Activated B cell treated with CpG ODN at 0.5 μM for 24 hours (primary cell): ENCODE data around the gene DCAF5. TPM values are rescaled to one million over a fixed set of nuclear protein-coding genes. Genes with fewer than 3 reads are reported as not detected.

ENCODE experiments used
- ATAC-seq: fragments of 200-7000 bp; cut with Tn5 transposase; one replicate; pipeline ENCODE4 v1.10.0; 2021; ENCODE audit warnings: low read depth, mild to moderate bottlenecking, moderate library complexity
- CTCF ChIA-PET: fragments of 350-600 bp; sonication (Branson Sonifier 250); formaldehyde crosslinking; loops from one replicate; lab custom pipeline; 2021; ENCODE audit warnings: antibody characterized with exemption; lab: Charles Lee
- POLR2A ChIA-PET: fragments of 350-600 bp; sonication (Branson Sonifier 250); formaldehyde crosslinking; loops from one replicate; lab custom pipeline; 2021; ENCODE audit warnings: antibody characterized with exemption; lab: Charles Lee
- DNase-seq: peaks from one replicate; pipeline ENCODE4 v3.0.0; 2022
- H3K27ac Mint-ChIP-seq: one replicate; pipeline ENCODE4 v1.8.0; 2020; ENCODE audit warnings: mixed read lengths
- H3K27me3 Mint-ChIP-seq: one replicate; pipeline ENCODE4 v1.8.0; 2021; ENCODE audit warnings: mixed read lengths
- H3K36me3 Mint-ChIP-seq: one replicate; pipeline ENCODE4 v1.8.0; 2021; ENCODE audit warnings: low read depth, mixed read lengths
- H3K4me1 Mint-ChIP-seq: one replicate; pipeline ENCODE4 v1.8.0; 2021; ENCODE audit warnings: mixed read lengths
- H3K4me3 Mint-ChIP-seq: one replicate; pipeline ENCODE4 v1.8.0; 2020; ENCODE audit warnings: mild to moderate bottlenecking, mixed read lengths
- H3K9me3 Mint-ChIP-seq: one replicate; pipeline ENCODE4 v1.8.0; 2020; ENCODE audit warnings: mixed read lengths
- intact Hi-C: fragments of 100-400 bp; cut with micrococcal nuclease; formaldehyde crosslinking; loops from one replicate; pipeline ENCODE4 v1.15.1; 2024
- total RNA-seq: library from RNA; stranded (reverse); gene quantifications from 2 replicates; pipeline ENCODE4 v1.2.3, GENCODE V29; 2022
- TF ChIP-seq, protein P1 (sequence below): fragments of 200-600 bp; IDR thresholded peaks from one replicate; pipeline ENCODE4 v1.8.0; 2022; ENCODE audit warnings: antibody characterized with exemption, mild to moderate bottlenecking

Gene DCAF5
- total RNA-seq, 1 donor from 2014 or later = 50.8 TPM

DNA sequence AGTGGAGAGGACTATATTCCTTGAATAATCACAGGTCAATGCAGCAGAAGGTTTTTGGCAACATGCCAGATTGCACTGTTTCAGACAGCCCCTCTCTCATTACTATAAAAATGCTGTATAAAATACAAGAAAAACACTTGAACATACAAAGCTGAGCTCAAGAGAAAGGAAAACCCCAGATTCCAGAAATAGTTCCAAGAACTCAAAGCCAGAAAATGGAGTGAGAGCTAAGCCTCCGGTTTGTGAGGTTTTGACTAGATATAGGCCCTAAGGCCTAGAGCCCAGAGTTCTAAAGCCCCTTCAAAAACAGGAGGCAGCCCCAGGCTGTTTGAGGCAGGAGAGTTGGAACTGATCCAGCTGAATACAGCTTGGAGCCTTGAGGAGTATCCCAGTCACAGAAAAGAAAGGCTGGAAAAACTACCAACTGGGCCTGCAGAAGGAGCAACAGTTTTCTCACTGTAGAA, 144.5 kb downstream of the DCAF5 start:
- Mint-ChIP-seq H3K27me3 (peaks cover 12% of the 10 kb centered on the region), H3K27ac (no peak overlapping the region), H3K9me3 (no peaks in the 10 kb centered on the region), H3K4me1 (no peaks in the 10 kb centered on the region), H3K36me3 (no peaks in the 10 kb centered on the region), H3K4me3 (no peak overlapping the region)
- TF ChIP-seq, protein P1, sequence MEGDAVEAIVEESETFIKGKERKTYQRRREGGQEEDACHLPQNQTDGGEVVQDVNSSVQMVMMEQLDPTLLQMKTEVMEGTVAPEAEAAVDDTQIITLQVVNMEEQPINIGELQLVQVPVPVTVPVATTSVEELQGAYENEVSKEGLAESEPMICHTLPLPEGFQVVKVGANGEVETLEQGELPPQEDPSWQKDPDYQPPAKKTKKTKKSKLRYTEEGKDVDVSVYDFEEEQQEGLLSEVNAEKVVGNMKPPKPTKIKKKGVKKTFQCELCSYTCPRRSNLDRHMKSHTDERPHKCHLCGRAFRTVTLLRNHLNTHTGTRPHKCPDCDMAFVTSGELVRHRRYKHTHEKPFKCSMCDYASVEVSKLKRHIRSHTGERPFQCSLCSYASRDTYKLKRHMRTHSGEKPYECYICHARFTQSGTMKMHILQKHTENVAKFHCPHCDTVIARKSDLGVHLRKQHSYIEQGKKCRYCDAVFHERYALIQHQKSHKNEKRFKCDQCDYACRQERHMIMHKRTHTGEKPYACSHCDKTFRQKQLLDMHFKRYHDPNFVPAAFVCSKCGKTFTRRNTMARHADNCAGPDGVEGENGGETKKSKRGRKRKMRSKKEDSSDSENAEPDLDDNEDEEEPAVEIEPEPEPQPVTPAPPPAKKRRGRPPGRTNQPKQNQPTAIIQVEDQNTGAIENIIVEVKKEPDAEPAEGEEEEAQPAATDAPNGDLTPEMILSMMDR = no peak
- intact Hi-C loops = no loop called here
- ChIA-PET CTCF (no interaction called here), POLR2A (no interaction called here)
- ATAC-seq (no peak), DNase-seq (no peak)

DNA sequence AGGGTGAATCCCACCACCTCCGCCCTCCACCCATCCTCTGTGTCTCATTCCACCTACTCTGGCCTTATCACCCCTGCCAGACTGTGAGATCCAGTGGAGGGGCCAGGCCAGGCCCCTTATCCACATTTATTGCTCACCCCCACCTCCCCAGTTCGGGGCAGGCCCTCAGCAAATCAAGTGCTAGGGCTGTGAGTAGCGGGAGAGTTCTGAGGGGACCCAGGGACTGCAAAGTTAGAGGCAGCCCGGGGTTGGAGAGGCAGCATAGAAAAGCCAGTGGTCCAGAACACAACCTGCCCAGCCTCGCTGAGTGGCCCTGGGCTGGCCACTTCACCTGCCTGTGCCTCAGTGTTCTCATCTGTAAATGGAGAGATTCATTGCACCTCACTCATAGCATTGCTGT, 146.6 kb downstream of the DCAF5 start:
- DNase-seq (no peak), ATAC-seq (no peak)
- Mint-ChIP-seq H3K4me1 (no peaks in the 10 kb centered on the region), H3K36me3 (no peaks in the 10 kb centered on the region), H3K4me3 (no peak overlapping the region), H3K27me3 (peaks cover 13% of the 10 kb centered on the region), H3K27ac (no peak overlapping the region), H3K9me3 (no peaks in the 10 kb centered on the region)
- intact Hi-C loops = no loop called here
- ChIA-PET POLR2A (no interaction called here), CTCF (no interaction called here)
- TF ChIP-seq, protein P1 = no peak

DNA sequence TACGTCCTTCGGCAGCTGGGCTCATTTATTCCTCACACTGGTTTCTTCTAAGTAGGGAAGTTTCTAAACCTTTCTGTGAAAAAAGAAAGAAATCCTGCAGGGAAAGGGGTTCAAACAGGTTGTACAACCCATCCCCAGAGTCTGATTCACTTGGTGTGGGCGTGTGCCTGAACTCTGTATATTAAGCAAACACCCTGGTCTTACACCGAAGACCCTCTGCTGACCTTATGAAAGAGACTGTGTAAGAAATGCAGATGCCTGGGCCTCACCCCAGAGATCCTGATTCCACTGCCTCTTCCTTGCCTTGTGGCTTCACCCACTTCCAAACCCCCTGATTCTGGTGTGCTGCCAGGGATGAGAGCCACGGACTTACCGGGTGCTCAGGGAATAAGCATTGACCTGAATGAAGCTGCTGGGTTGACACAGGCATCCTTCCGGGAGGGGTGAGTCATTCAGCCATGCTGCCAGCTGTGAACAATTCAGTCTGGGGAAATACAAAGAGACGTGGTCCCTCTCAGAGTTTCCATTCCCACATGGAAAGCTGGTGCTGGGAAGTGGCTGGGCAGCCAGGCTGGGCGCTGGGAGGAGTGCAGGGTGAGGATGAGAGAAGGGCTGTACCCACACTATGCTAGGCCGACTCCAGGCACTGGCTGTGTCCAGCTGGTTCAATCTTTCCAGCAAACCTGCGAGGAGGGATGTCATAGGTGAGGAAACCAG, 147.3 kb downstream of the DCAF5 start:
- Mint-ChIP-seq H3K9me3 (no peaks in the 10 kb centered on the region), H3K4me3 (no peak overlapping the region), H3K36me3 (no peaks in the 10 kb centered on the region), H3K27me3 (peaks cover 13% of the 10 kb centered on the region), H3K27ac (no peak overlapping the region), H3K4me1 (no peaks in the 10 kb centered on the region)
- CTCF ChIA-PET = no interaction called here
- ATAC-seq (no peak), DNase-seq (no peak)
- intact Hi-C loops = no loop called here
- POLR2A ChIA-PET = no interaction called here
- TF ChIP-seq, protein P1 = no peak

DNA sequence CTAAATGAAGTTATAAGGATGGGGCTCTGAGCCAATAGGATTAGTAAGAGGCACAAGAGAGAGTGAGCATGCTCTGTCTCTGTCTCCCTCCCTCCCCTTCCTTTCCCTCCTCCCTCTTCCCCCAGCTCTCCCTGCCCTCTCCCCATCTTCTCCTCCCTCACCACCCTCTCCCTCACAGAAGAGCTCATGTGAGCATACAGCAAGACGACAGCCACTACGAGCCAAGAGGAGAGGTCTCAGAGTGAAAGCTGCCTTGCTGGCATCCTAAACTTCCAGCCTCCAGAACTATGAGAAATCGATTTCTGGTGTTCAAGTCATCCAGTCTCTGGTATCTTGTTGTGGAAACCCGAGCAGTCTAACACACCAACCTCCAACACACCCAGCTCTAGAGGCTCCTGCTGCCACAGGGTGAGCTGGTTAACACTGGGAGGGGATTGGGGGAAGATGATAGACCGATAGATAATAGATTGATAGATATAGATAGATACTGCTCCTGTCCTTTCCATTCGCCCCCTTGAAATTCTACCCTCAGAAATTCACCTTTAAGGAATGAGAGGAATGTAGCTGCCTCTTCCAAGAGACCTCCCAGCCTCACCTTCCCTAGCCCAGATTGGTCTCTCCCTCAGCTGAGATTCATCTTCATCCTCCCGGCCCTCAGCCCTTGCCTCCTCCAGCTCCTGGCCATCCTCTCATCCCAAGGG, 148.0 kb downstream of the DCAF5 start:
- no peak overlapping the region for H3K27ac Mint-ChIP-seq

DNA sequence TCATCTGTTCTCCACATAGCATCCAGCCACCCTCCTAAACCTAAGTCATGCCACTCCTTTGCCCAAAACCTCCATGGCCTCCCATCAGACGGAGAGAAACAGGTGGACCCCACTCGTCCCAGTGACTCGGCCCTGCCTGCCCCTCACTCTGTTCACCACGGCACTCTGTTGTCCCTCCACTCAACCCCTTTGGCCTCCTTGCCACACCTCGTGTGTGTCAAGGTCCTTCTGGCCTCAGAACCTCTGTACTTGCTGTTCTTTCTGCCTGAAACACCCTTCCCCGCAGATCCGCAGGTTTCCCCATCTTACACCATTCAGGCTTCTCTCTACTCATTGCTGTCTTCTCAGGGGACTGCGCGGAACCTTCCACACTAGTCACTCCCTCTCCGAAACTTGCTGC, 149.3 kb downstream of the DCAF5 start:
- CTCF ChIA-PET = no interaction called here

More for the DNA sequence above, 148.0 kb downstream of the DCAF5 start:
- Mint-ChIP-seq H3K4me1 (no peaks in the 10 kb centered on the region), H3K9me3 (no peaks in the 10 kb centered on the region), H3K4me3 (no peak overlapping the region), H3K36me3 (no peaks in the 10 kb centered on the region), H3K27me3 (peaks cover 13% of the 10 kb centered on the region)
- no peak for ATAC-seq
- DNase-seq = no peak
- TF ChIP-seq, protein P1 = no peak
- intact Hi-C loops = no loop called here
- ChIA-PET CTCF (no interaction called here), POLR2A (no interaction called here)

More for the DNA sequence above, 149.3 kb downstream of the DCAF5 start:
- no peak for ATAC-seq
- H3K4me1 Mint-ChIP-seq = no peaks in the 10 kb centered on the region
- POLR2A ChIA-PET = no interaction called here
- no peak overlapping the region for H3K4me3 Mint-ChIP-seq
- peaks cover 13% of the 10 kb centered on the region for H3K27me3 Mint-ChIP-seq
- TF ChIP-seq, protein P1 = no peak
- H3K9me3 Mint-ChIP-seq = no peaks in the 10 kb centered on the region
- no peak for DNase-seq
- H3K27ac Mint-ChIP-seq = no peak overlapping the region
- intact Hi-C loops = no loop called here
- no peaks in the 10 kb centered on the region for H3K36me3 Mint-ChIP-seq
